T-helper 2 cell (primary cell): ENCODE measurements around the gene CRYBG1.

Source experiments
- DNase-seq, 5 experiments: peaks; one replicate each; pipeline versions ENCODE4 v3.0.0 to v3.0.0-alpha.2; 2012 to 2022
- total RNA-seq, 2 donors: gene quantifications; one replicate each; lab custom pipeline; 2026; lab: John Stamatoyannopoulos, UW

CRYBG1 gene
- total RNA-seq = 269 to 499 reads per million in 2 donors

GRCh38 chr6:106360410-106360988 lies at the start of gene CRYBG1:
Gene CRYBG1, plus strand, starts transcription at chr6:106360717. Its CDS starts 192 bp downstream, at chr6:106360909.
- peak; percentile 47 to 64 (median 54) for DNase-seq

- DNase-seq = peak in 1 of 5 experiments; percentile 34
Observed at GRCh38 chr6:106315765-106316374, 44.6 kb upstream of the CRYBG1 start.

GRCh38 chr6:106316375-106316766 lies 44.1 kb upstream of the CRYBG1 start:
- peak in 1 of 5 experiments; percentile 53 for DNase-seq

GRCh38 chr6:106318061-106318460 lies 42.5 kb upstream of the CRYBG1 start:
- no peak for DNase-seq

GRCh38 chr6:106318851-106319250 lies 41.7 kb upstream of the CRYBG1 start:
- no peak for DNase-seq

GRCh38 chr6:106321940-106322339 lies 38.6 kb upstream of the CRYBG1 start:
- DNase-seq = no peak

- no peak for DNase-seq
Observed at GRCh38 chr6:106324726-106325335, 35.7 kb upstream of the CRYBG1 start.

- DNase-seq = peak; percentile 96 to 100 (median 99)
Observed at GRCh38 chr6:106325336-106326178, 35.0 kb upstream of the CRYBG1 start, which contains the start of gene ATG5. Gene ATG5, minus strand, starts transcription at chr6:106325760. Its CDS starts 9,552 bp downstream, at chr6:106316208.

- DNase-seq = peak in 4 of 5 experiments; percentile 12 to 70 (median 36)
Observed at GRCh38 chr6:106334646-106335448, 25.7 kb upstream of the CRYBG1 start.

- DNase-seq = peak in 4 of 5 experiments; percentile 7 to 66 (median 16)
Observed at GRCh38 chr6:106339334-106340029, 21.0 kb upstream of the CRYBG1 start.

GRCh38 chr6:106347219-106347618 lies 13.3 kb upstream of the CRYBG1 start:
- DNase-seq = no peak

GRCh38 chr6:106356378-106356777 lies 4.1 kb upstream of the CRYBG1 start:
- DNase-seq = no peak

- no peak for DNase-seq
Observed at GRCh38 chr6:106359959-106360409, 533 bp upstream of the CRYBG1 start.

- peak in 4 of 5 experiments; percentile 2 to 12 (median 8) for DNase-seq
Observed at GRCh38 chr6:106360989-106361430, 493 bp downstream of the CRYBG1 start.

- DNase-seq = no peak
Observed at GRCh38 chr6:106363401-106364138, 3.1 kb downstream of the CRYBG1 start.

GRCh38 chr6:106369739-106370138 lies 9.2 kb downstream of the CRYBG1 start:
- DNase-seq = no peak

- no peak for DNase-seq
Observed at GRCh38 chr6:106370639-106371038, 10.1 kb downstream of the CRYBG1 start.

GRCh38 chr6:106372838-106373501 lies 12.5 kb downstream of the CRYBG1 start:
- no peak for DNase-seq

GRCh38 chr6:106373502-106374239 lies 13.2 kb downstream of the CRYBG1 start:
- no peak for DNase-seq
